ENCODE data around the gene NDRG4. TPM values are rescaled to one million over a fixed set of nuclear protein-coding genes. Genes with fewer than 3 reads are reported as not detected.
A peak's percentile ranks its signal among the peaks of the same experiment; 100 is the strongest.

Gene NDRG4
- polyA plus RNA-seq, 1 donor = 11.7 TPM

DNA sequence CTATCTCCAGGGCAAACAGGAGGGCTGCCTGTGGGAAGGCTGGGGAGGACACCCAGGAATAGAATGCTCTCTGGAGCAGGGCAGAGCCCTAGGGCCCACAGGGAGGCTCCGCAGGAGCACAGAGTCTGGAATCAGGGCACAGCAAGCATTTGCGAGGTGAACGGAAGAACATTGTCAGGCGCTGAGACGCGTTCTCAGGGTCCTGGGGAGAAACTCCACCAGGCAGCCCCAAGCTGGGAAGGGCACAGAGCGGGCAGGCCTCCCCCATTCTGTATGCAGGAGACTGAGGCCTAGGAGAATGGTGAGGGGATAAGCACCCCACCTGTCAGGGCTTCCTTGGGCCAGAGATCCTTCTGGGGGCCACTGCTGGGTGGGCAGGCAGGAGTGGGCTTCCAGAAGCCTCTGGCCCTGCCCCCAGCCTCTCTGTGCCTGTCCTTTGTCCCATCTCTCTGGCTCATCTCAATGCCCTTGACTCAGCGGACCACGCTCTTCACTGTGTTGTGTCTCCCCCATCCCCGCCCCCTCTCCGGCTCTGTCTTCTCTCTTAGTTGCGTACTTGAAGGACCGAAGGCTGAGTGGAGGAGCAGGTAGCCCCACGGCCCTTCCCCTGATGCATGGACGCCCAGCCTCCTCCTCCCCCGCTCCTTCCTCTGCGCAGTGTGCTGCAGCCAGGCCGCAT, 10.3 kb downstream of the NDRG4 start:
- no peak for DNase-seq (ENCODE audit: low read depth)

DNA sequence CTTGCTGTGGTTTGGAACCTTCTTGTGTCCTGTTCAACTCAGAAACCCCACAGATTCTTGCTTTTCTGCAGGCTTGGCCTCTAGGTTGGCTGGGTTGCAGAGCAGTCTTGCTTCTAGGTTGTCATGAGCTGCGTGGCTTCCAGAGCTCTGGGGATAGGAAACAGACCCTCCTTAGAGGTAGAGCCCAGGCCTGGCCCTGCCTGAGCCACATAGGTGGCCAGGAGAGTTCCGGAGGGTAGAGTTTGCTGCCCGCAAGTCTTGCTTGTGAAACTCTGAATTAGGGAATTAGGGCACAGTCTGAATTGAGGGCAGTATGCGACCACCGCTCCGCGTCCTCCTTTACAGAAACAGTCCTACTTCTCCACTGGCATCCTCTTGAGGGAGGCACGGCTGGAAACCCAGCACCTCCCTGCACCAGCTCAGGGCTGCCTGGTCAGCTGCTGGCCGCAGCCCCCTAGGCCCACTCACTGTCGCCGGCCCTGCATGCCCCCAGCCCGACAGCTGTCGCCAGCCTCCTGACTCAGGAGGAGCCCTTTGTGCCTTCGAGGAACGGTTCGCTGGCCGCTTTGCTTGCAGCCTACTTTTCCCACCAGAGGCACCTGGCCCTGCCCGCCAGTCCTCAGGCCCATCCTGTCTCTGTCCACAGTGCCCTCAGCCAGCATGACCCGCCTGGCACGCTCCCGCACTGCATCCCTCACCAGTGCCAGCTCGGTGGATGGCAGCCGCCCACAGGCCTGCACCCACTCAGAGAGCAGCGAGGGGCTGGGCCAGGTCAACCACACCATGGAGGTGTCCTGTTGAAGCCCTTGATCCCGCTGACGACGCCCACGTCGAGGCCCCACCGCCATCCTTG, 11.1 kb downstream of the NDRG4 start:
- no peak for DNase-seq (ENCODE audit: low read depth)

GRCh38 chr16:58511933-58512815, 12.2 kb downstream of the NDRG4 start:
- DNase-seq (ENCODE audit: low read depth) = no peak

- no peak for DNase-seq (ENCODE audit: low read depth)
Observed at GRCh38 chr16:58513874-58514273, 13.9 kb downstream of the NDRG4 start.

DNA sequence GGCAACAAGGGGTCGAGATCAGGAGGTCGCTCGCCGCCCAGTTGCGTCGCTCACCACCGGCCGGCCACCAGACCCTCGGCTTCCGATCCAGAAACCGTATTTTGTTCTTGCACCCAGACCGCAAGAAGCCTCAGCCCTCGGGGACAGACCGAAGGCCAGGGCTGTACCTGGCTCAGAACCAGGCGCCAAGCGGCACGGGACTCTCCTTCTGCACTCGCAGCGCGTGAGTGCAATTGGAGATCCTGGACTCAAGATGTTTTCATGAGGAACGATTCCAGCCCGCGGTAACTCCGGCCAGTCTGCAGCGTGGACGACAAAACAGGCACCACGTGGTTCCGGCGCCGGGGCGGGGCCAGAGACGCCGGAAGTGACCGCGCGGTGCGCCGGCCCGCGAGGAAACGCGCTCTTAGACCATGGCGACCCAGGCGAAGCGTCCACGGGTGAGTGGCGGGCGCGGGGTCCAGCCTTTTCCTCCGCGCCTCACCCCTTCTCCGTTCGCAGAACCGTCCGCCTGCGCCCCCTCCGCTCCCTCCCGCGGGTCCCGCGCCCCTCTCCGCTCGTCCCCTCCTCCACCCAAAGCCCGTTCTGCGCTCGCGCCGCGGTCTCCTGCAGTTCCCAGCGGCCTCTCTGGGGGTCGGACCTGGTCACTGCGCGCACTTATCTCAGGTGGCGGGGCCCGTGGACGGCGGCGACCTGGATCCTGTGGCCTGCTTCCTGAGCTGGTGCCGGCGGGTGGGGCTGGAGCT, 15.4 kb downstream of the NDRG4 start, which contains the start of gene SETD6:
Gene SETD6 (plus strand): TSS at position 393 of the 746 bp plus-strand sequence. CDS start 21 bp downstream, at position 414.
- DNase-seq (ENCODE audit: low read depth) = peak; percentile 68

DNA sequence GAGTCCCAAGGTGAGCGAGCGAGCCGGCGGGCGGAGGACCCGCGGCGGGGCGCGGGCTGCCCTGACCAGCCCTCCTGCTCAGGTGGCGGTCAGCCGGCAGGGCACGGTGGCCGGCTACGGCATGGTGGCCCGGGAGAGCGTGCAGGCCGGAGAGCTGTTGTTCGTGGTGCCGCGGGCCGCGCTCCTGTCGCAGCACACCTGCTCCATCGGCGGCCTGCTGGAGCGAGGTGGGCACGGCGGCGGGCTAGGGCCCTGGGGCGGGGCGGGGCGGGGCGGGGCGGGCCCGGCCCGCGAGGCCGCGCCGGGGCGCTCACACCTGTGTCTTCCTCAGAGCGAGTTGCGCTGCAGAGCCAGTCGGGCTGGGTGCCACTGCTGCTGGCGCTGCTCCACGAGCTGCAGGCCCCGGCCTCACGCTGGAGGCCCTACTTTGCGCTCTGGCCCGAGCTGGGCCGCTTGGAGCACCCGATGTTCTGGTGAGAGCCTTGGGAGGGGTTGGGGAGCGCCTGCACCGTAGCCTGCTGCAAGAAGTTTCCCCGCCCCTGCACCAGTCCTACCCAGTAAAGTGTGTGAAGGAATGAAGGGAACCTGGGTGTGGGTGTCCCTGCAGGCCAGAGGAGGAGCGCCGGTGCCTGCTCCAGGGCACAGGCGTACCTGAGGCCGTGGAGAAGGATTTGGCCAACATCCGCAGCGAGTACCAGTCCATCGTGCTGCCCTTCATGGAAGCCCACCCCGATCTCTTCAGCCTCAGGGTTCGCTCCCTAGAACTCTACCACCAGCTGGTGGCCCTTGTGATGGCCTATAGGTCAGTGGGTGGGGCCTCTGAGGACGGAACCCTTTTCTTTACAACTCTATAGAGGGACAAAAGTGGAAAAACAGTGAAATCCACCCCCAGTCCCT, 16.2 kb downstream of the NDRG4 start:
- DNase-seq (ENCODE audit: low read depth) = no peak

GRCh38 chr16:58516768-58517107, 16.8 kb downstream of the NDRG4 start:
- no peak for DNase-seq (ENCODE audit: low read depth)

DNA sequence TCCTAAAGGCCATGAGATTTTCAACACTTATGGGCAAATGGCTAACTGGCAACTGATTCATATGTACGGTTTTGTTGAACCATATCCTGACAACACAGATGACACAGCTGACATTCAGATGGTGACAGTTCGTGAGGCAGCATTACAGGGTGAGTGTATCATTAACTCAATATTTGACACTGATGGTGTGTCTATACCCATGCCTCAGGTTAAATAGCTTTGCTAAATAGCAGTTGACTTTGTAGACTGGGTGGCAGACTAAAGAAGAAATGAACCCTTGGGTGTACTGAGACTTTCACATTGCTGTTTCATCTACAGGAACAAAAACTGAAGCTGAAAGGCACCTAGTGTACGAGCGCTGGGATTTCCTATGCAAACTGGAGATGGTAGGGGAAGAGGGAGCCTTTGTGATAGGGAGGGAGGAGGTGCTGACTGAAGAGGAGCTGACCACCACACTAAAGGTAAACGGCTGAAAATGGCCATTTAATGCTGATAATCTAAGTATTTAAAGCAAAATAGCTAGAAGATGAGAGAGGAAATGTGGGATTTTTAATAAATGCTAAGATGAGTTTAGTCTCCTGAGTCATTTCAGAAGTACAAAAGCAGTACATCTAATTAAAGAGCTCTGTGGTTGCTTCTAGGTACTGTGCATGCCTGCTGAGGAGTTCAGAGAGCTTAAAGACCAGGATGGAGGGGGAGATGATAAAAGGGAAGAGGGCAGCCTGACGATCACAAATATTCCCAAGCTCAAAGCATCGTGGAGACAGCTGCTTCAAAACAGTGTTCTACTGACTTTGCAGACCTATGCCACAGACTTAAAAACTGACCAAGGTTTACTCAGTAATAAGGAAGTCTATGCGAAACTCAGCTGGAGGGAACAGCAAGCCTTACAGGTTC, 18.4 kb downstream of the NDRG4 start:
- no peak for DNase-seq (ENCODE audit: low read depth)

DNA sequence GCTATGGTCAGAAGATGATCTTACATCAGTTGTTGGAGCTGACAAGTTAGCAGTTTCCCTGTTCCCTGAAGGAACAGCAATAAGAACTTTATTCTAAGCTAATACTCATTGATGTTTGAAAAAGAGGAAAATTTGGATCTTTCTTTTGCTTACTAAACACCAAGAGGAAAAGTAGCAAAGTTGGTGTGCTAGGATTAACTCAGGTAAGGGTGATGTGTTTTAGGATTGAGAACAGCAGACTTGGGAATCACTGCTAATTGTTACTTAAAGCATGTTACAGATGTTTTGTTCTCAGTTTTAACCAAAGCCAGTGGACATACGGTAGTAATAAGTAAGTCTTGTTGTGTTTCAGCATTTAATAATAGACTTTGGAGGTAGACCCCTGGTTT, 19.0 kb downstream of the NDRG4 start:
- DNase-seq (ENCODE audit: low read depth) = no peak

GRCh38 chr16:58519707-58520106, 19.8 kb downstream of the NDRG4 start:
- DNase-seq (ENCODE audit: low read depth) = no peak

DNA sequence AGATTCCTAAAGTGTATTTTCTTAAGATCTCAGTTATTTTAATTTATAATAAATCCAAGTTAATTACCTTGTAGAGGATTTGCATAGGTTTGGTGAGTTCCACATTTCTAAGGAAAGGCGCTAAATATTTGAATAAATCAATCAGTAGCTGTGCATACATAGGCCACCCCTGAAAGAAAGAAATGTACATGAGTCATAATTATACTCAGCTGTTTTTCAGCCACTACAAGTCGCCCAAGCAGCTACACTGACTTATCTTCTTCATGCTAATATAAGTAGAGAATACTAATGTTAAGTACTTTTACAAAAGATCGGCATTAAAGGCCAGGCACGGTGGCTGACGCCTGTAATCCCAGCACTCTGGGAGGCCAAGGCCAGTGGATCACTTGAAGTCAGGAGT, 30.2 kb downstream of the NDRG4 start:
- DNase-seq (ENCODE audit: low read depth) = no peak

GRCh38 chr16:58532414-58532813, 32.5 kb downstream of the NDRG4 start:
- DNase-seq (ENCODE audit: low read depth) = no peak

- no peak for DNase-seq (ENCODE audit: low read depth)
Observed at GRCh38 chr16:58533751-58534470, 34.0 kb downstream of the NDRG4 start.

GRCh38 chr16:58535100-58535499, 35.2 kb downstream of the NDRG4 start:
- no peak for DNase-seq (ENCODE audit: low read depth)

DNA sequence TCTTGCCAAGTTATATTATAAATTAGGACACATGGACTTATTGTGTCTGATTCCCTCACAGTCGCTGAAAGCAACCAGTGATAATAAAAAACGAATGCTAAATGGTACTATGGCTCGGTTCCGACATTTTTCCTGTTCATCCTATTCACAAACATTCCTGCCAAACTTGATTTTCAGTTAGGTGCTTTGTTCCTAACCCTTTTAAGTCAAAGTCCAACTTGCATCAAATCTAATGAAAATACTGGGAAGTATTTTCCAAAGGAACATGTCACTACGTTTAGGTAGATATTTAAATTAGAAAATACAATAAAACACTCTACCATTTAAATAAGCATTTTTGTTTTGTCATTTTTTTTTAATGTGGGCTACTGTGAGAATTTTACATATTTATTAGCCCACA, 36.3 kb downstream of the NDRG4 start:
- DNase-seq (ENCODE audit: low read depth) = no peak

GRCh38 chr16:58537124-58537906, 37.4 kb downstream of the NDRG4 start:
- no peak for DNase-seq (ENCODE audit: low read depth)

GRCh38 chr16:58541711-58542110, 41.8 kb downstream of the NDRG4 start:
- DNase-seq (ENCODE audit: low read depth) = no peak

GRCh38 chr16:58542291-58542690, 42.3 kb downstream of the NDRG4 start:
- no peak for DNase-seq (ENCODE audit: low read depth)

Data from forelimb muscle (tissue), 1 donor.